Measurements from ENCODE around the gene FALEC.
"Not testable (repeated sequence)": the region's sequence is repeated elsewhere in the genome, so short reads cannot be mapped to it uniquely, and the experiment has no call there.

FALEC gene

DNA sequence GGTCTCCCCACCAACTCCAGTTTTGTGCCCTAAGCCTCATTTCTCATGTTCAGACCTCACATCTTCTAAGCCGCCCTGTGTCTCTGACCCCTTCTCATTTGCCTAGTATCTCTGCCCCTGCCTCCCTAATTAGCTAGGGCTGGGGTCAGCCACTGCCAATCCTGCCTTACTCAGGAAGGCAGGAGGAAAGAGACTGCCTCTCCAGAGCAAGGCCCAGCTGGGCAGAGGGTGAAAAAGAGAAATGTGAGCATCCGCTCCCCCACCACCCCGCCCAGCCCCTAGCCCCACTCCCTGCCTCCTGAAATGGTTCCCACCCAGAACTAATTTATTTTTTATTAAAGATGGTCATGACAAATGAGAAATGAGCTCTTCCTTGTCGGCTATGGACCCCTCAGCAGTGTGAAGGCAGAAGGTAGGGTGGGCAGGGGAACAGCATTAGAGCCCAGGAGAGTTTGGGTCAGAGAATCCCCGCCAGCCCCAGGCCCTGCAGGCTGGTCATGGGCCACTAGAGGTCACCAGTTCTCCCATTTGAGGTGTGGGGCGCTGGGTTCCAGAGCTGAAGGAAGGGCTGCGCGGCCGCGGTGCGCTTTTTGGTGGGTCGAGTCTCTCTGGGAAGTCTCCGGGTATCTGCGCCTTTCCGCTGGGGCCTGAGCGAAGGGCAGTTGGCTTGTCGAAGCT, 45.2 kb downstream of the FALEC start:
- peak; percentile 91 to 94 for DNase-seq

- peak; percentile 91 to 94 for DNase-seq
Measured at GRCh38 chr1:150561254-150561973, 45.9 kb downstream of the FALEC start.

- peak; percentile 79 to 85 for DNase-seq
Measured at GRCh38 chr1:150561974-150562445, 46.5 kb downstream of the FALEC start.

GRCh38 chr1:150562446-150563339, 47.1 kb downstream of the FALEC start:
- DNase-seq = no peak

- no peak for DNase-seq
Measured at GRCh38 chr1:150563340-150564038, 47.9 kb downstream of the FALEC start.

GRCh38 chr1:150564051-150564991, 48.8 kb downstream of the FALEC start:
- no peak for DNase-seq

- not testable (repeated sequence) for DNase-seq
Measured at GRCh38 chr1:150565240-150565991, 49.9 kb downstream of the FALEC start.

- DNase-seq = no peak
Measured at GRCh38 chr1:150566589-150567340, 51.2 kb downstream of the FALEC start.

DNA sequence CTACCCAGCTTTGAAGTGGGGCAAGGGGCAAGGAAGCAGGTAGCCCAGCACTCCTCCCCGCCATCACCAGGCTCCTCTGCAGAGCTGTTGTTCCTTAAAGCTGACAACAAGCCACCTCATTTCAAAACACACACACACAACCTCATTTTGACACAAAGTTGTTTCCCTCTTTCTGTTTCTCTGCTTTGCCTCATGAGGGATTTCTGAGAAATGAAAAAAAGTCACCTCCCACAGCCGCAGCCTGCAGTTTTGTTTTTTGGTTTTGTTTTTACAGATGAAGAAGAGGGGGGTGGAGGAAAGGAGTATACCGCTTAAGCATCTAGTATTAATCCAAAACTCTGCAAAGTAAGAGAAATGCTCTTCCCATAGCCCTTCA, 51.8 kb downstream of the FALEC start:
- no peak for DNase-seq

GRCh38 chr1:150567717-150568593, 52.4 kb downstream of the FALEC start:
- DNase-seq = no peak

GRCh38 chr1:150568594-150568966, 53.0 kb downstream of the FALEC start:
- no peak for DNase-seq

DNA sequence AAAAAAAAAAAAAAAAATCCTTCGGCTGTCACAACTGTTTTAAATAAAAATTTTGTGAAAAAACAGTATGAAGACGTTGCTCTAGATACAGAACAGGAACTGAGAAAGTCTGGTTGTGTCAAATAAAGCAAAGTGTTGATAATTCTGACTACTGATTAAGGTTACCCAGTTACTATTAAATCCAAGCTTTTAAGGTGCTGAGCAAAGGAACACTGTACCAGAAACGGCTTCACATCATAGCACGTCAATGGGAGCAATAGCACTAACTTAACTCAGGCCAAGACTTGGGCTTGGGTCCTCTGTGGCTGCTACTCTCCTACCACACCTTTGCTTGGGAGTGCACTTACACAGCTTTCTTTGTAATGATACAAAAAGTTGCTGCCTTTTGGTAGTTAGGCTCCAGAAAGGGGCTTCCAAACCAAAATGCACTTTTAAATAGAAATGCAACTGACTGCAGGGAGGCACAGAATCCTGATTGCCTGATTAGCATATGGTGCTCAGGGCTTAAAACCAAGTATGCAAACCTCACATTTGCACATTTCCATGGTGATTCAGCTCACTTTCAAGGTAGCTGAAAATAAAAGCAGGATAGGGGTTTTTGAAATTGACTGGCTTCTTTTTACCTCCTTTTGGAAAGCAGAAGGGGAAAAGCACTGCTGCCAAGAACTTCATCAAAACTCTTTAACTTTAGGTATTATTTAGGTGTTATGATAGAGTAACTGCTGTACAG, 57.5 kb downstream of the FALEC start:
- no peak for DNase-seq

DNA sequence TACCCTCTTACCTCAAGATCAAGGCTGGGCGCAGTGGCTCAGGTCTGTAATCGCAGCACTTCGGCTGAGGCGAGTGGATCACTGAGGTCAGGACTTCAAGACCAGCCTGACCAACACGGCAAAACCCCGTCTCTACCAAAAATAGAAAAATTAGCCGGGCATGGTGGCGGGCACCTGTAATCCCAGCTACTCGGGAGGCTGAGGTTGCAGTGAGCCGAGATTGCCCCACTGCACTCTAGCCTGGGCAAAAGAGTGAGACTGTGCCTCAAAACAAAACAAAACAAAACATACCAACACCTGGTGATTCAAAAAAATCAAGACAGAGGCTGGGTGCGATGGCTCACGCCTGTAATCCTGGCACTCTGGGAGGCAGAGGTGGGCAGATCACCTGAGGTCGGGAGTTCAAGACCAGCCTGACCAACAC, 58.1 kb downstream of the FALEC start:
- DNase-seq = not testable (repeated sequence)

DNA sequence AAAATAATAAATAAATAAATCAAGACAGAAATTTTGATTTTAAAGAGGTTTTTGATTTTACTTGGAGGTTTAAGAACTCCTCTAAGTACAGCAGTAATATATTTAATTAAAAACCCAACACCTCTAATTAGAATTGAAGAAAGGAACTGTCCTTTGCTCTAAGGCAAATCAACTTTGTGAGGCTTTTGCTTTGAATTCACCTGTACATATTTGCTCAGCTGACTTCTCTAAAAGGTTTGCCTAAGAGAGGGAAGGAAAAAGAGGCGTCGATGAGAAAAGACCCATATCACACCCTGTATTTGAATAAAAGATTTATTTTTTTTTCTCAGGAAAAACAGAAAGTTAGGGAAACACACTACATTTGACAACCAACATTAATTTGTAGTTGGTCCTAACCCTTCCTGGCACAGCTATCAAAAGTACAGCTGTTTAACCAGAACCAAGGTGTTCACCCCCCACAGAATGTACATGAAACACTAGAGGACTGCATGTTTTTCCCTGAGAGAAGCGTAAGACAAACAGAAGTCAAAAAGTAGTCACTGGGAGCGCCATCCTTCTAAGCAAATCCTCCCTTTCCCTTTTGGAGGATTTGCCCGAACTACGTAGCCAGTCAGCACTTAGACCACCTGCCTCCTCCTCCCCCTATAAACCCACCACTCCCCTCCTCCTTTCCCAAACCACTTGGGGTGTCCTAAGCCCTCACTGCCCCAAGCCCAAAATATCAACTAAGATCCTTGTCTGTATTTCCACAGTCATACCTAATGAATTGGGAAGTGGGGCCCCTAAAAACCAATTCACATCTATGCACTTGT, 58.9 kb downstream of the FALEC start:
- no peak for DNase-seq

DNA sequence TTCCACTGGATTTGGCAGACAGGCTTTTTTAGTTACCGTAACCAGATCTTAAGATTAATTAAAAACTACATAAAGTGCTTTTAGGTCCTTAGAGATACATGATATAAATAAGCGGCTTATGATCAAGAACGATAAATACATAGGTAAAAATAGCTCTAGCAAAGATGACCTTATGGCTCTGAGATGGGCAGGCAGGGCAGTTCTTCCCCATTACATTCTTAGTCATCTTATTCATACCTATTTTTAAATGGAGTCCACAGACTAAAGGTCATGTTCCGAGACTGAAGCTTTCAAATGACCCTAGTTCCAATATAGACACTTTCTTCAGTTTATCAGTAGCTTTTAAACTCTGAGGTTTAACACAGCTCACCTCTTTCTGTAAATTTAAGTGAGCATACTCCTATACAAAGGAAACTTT, 59.5 kb downstream of the FALEC start:
- no peak for DNase-seq

DNA sequence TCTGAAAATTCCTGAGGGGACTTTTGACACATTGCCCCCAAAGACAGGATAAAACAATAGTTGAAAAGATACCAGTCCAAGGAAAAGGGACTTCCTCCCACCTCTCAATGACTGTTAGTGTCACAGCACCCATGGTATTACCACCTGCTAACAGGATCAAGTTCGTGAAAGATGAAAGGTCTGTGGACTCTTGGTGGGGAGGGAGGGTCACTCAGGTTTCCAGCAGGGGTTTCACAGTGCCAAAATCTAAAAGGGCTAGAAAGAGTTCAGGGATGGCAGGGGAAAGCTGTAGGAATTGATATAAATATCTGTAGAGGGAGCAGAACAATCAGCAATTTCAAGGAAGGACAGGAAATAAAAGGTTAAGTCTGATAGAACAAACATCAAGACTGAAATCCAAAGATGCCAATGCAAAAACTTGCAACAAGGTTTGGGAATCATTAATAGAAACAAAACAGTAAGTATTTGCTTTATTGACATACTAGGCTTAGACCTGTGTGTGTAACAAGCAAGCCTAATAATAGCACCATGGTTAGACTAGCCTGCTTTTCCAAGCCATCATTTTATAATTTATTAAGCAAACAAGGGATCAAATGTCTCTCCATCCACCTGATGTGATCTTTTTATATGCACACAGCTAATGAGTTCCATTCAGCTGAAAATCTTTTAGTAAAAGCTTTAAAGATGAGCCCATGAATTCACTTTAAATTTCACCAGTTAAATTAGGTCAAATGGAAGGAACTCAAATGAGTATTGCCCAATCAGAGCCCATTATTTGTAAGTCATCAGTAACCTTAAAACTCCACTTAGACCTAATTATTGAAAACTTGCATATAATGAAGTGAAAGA, 60.2 kb downstream of the FALEC start:
- no peak for DNase-seq

DNA sequence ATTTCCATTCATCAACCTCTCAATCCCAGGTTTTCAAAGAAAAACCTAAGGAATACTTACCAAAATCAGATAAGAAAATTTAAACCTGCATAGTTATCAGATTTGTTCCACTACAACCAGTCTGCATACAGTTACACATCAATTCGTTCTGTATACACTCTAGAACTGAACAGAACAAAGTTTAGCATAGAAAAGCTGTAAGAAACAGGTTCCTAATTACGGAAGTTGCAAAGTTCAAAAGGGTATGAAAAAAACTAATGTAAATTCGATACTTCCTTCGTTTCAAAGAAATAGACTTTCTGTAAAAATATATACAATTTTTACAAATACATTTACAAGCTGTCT, 60.8 kb downstream of the FALEC start:
- DNase-seq = no peak
